HEK293 (cell line): ENCODE data around the gene LAMA2.

Source experiments
- CTCF ChIA-PET: fragments of 350-600 bp; formaldehyde crosslinking; extraction: SDS; loops from one replicate; lab custom pipeline; 2021; ENCODE audit warnings: antibody characterized with exemption; lab: Yijun Ruan, JAX
- POLR2A ChIA-PET: fragments of 300-600 bp; formaldehyde crosslinking; extraction: SDS; loops from one replicate; lab custom pipeline; 2020; ENCODE audit warnings: antibody characterized with exemption, inconsistent platforms; lab: Yijun Ruan, JAX
- H3K27ac ChIP-seq: fragments of 200-500 bp; sonication (Bioruptor generic); 2 replicates; pipeline ENCODE4 v1.5.1; 2014; ENCODE audit warnings: low read depth, low read length, control low read depth, inconsistent platforms; ENCODE audit errors: extremely low read depth
- H3K36me3 ChIP-seq, 2 experiments: fragments of 200-500 bp in 1 of 2; sonication (Bioruptor generic) in 1 of 2; 1 replicate in 1 of 2; 2 replicates in 1 of 2; pipeline ENCODE4 v1.5.1; 2014 to 2017; ENCODE audit warnings: inconsistent platforms in 2 of 2, low read length in 2 of 2; ENCODE audit not compliant: control insufficient read depth in 2 of 2, insufficient read depth in 1 of 2
- H3K4me1 ChIP-seq: fragments of 200-500 bp; sonication (Bioruptor generic); 2 replicates; pipeline ENCODE4 v1.5.1; 2014; ENCODE audit warnings: mild to moderate bottlenecking, low read length, inconsistent platforms; ENCODE audit not compliant: control insufficient read depth, insufficient read depth
- H3K4me3 ChIP-seq: 2 replicates; pipeline ENCODE4 v1.5.1; 2011; ENCODE audit warnings: low read depth, mild to moderate bottlenecking, control low read depth, low read length, moderate library complexity
- H3K9me3 ChIP-seq: fragments of 200-500 bp; sonication (Bioruptor generic); 2 replicates; pipeline ENCODE4 v1.5.1; 2014; ENCODE audit warnings: low read depth, low read length, inconsistent platforms; ENCODE audit not compliant: control insufficient read depth, insufficient read depth
- IKZF3 ChIP-seq: fragments of 450-650 bp; IDR thresholded peaks from 2 replicates; pipeline ENCODE4 v1.5.0; 2018; ENCODE audit warnings: missing biosample characterization, mild to moderate bottlenecking, missing genetic modification characterization, moderate library complexity
- SALL2 ChIP-seq: fragments of 450-650 bp; formaldehyde crosslinking; IDR thresholded peaks from 2 replicates; pipeline ENCODE4 v1.5.0; 2017; ENCODE audit warnings: missing biosample characterization, mild to moderate bottlenecking, missing genetic modification characterization, borderline replicate concordance
- SCRT2 ChIP-seq: fragments of 450-650 bp; formaldehyde crosslinking; IDR thresholded peaks from 2 replicates; pipeline ENCODE4 v1.5.1; 2016; ENCODE audit warnings: missing biosample characterization, missing genetic modification characterization
- TRIM28 ChIP-seq: IDR thresholded peaks from 2 replicates; pipeline ENCODE4 v1.6.1; 2011; ENCODE audit warnings: low read length, control low read depth, borderline replicate concordance
- ZBTB21 ChIP-seq: fragments of 450-650 bp; formaldehyde crosslinking; IDR thresholded peaks from 2 replicates; pipeline ENCODE4 v1.5.1; 2017; ENCODE audit warnings: missing biosample characterization, missing genetic modification characterization
- ZNF23 ChIP-seq: fragments of 450-650 bp; formaldehyde crosslinking; IDR thresholded peaks from 2 replicates; pipeline ENCODE4 v1.5.1; 2016; ENCODE audit warnings: missing biosample characterization, missing genetic modification characterization, borderline replicate concordance
- ZNF404 ChIP-seq: fragments of 450-650 bp; formaldehyde crosslinking; IDR thresholded peaks from 2 replicates; pipeline ENCODE4 v1.5.1; 2017; ENCODE audit warnings: missing biosample characterization, missing genetic modification characterization
- ZNF571 ChIP-seq: fragments of 450-650 bp; formaldehyde crosslinking; IDR thresholded peaks from 2 replicates; pipeline ENCODE4 v1.5.0; 2017; ENCODE audit warnings: missing biosample characterization, missing genetic modification characterization
- ZNF596 ChIP-seq: fragments of 450-650 bp; IDR thresholded peaks from 2 replicates; pipeline ENCODE4 v1.5.0; 2018; ENCODE audit warnings: missing biosample characterization, mild to moderate bottlenecking, missing genetic modification characterization, moderate library complexity
- ZNF610 ChIP-seq: fragments of 450-650 bp; formaldehyde crosslinking; IDR thresholded peaks from 2 replicates; pipeline ENCODE4 v1.5.1; 2016; ENCODE audit warnings: missing biosample characterization, missing genetic modification characterization, borderline replicate concordance
- ZNF658 ChIP-seq: fragments of 450-650 bp; formaldehyde crosslinking; IDR thresholded peaks from 2 replicates; pipeline ENCODE4; 2016; ENCODE audit warnings: missing biosample characterization, missing genetic modification characterization
- TF ChIP-seq, protein P1 (sequence below): fragments of 450-650 bp; formaldehyde crosslinking; IDR thresholded peaks from 2 replicates; pipeline ENCODE4 v1.5.1; 2016; ENCODE audit warnings: missing biosample characterization, missing genetic modification characterization
- TF ChIP-seq, protein P2 (sequence below): fragments of 450-650 bp; formaldehyde crosslinking; IDR thresholded peaks from 2 replicates; pipeline ENCODE4 v1.5.1; 2016; ENCODE audit warnings: missing biosample characterization, missing genetic modification characterization, borderline replicate concordance
- TF ChIP-seq, protein P3 (sequence below): fragments of 450-650 bp; formaldehyde crosslinking; IDR thresholded peaks from 2 replicates; pipeline ENCODE4 v1.5.1; 2017; ENCODE audit warnings: missing biosample characterization, missing genetic modification characterization
- TF ChIP-seq, protein P4 (sequence below): fragments of 450-650 bp; formaldehyde crosslinking; conservative IDR thresholded peaks from 2 replicates; pipeline ENCODE4 v1.5.1; 2016; ENCODE audit warnings: low read depth, missing biosample characterization, missing genetic modification characterization
- TF ChIP-seq, protein P5 (sequence below): fragments of 450-650 bp; formaldehyde crosslinking; IDR thresholded peaks from 2 replicates; pipeline ENCODE4 v1.5.1; 2016; ENCODE audit warnings: missing biosample characterization, missing genetic modification characterization, borderline replicate concordance

Gene LAMA2

GRCh38 chr6:129026601-129027000 lies 143.7 kb downstream of the LAMA2 start:
- Histone ChIP-seq H3K36me3 (no peaks in the 10 kb centered on the region), H3K4me1 (no peaks in the 10 kb centered on the region), H3K9me3 (no peaks in the 10 kb centered on the region), H3K27ac (no peak overlapping the region), H3K4me3 (no peak overlapping the region)
- ChIA-PET POLR2A (no interaction called here), CTCF (no interaction called here)
- TF ChIP-seq ZBTB21 (tag by site-specific recombination) (no peak), SCRT2 (tag by site-specific recombination) (no peak), ZNF596 (no peak), ZNF23 (tag by site-specific recombination) (no peak), ZNF610 (tag by site-specific recombination) (no peak), ZNF571 (tag by site-specific recombination) (no peak), IKZF3 (tag by site-specific recombination) (no peak), TRIM28 (no peak)
- TF ChIP-seq, protein P1, sequence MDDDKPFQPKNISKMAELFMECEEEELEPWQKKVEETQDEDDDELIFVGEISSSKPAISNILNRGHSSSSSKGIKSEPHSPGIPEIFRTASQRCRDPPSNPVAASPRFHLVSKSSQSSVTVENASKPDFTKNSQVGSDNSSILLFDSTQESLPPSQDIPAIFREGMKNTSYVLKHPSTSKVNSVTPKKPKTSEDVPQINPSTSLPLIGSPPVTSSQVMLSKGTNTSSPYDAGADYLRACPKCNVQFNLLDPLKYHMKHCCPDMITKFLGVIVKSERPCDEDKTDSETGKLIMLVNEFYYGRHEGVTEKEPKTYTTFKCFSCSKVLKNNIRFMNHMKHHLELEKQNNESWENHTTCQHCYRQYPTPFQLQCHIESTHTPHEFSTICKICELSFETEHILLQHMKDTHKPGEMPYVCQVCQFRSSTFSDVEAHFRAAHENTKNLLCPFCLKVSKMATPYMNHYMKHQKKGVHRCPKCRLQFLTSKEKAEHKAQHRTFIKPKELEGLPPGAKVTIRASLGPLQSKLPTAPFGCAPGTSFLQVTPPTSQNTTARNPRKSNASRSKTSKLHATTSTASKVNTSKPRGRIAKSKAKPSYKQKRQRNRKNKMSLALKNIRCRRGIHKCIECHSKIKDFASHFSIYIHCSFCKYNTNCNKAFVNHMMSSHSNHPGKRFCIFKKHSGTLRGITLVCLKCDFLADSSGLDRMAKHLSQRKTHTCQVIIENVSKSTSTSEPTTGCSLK (tag by site-specific recombination), result no peak
- TF ChIP-seq, protein P2, sequence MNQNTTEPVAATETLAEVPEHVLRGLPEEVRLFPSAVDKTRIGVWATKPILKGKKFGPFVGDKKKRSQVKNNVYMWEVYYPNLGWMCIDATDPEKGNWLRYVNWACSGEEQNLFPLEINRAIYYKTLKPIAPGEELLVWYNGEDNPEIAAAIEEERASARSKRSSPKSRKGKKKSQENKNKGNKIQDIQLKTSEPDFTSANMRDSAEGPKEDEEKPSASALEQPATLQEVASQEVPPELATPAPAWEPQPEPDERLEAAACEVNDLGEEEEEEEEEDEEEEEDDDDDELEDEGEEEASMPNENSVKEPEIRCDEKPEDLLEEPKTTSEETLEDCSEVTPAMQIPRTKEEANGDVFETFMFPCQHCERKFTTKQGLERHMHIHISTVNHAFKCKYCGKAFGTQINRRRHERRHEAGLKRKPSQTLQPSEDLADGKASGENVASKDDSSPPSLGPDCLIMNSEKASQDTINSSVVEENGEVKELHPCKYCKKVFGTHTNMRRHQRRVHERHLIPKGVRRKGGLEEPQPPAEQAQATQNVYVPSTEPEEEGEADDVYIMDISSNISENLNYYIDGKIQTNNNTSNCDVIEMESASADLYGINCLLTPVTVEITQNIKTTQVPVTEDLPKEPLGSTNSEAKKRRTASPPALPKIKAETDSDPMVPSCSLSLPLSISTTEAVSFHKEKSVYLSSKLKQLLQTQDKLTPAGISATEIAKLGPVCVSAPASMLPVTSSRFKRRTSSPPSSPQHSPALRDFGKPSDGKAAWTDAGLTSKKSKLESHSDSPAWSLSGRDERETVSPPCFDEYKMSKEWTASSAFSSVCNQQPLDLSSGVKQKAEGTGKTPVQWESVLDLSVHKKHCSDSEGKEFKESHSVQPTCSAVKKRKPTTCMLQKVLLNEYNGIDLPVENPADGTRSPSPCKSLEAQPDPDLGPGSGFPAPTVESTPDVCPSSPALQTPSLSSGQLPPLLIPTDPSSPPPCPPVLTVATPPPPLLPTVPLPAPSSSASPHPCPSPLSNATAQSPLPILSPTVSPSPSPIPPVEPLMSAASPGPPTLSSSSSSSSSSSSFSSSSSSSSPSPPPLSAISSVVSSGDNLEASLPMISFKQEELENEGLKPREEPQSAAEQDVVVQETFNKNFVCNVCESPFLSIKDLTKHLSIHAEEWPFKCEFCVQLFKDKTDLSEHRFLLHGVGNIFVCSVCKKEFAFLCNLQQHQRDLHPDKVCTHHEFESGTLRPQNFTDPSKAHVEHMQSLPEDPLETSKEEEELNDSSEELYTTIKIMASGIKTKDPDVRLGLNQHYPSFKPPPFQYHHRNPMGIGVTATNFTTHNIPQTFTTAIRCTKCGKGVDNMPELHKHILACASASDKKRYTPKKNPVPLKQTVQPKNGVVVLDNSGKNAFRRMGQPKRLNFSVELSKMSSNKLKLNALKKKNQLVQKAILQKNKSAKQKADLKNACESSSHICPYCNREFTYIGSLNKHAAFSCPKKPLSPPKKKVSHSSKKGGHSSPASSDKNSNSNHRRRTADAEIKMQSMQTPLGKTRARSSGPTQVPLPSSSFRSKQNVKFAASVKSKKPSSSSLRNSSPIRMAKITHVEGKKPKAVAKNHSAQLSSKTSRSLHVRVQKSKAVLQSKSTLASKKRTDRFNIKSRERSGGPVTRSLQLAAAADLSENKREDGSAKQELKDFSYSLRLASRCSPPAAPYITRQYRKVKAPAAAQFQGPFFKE (tag by site-specific recombination), result no peak
- TF ChIP-seq, protein P3, sequence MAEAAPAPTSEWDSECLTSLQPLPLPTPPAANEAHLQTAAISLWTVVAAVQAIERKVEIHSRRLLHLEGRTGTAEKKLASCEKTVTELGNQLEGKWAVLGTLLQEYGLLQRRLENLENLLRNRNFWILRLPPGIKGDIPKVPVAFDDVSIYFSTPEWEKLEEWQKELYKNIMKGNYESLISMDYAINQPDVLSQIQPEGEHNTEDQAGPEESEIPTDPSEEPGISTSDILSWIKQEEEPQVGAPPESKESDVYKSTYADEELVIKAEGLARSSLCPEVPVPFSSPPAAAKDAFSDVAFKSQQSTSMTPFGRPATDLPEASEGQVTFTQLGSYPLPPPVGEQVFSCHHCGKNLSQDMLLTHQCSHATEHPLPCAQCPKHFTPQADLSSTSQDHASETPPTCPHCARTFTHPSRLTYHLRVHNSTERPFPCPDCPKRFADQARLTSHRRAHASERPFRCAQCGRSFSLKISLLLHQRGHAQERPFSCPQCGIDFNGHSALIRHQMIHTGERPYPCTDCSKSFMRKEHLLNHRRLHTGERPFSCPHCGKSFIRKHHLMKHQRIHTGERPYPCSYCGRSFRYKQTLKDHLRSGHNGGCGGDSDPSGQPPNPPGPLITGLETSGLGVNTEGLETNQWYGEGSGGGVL (tag by site-specific recombination), result no peak

- no peak overlapping the region for H3K4me3 ChIP-seq
- ChIA-PET CTCF (interaction anchor here (0.7 kb wide), 2 partner anchors 342 to 420 kb away, joined by 3 to 4 read pairs; no protein-coding TSS in a partner anchor), POLR2A (no interaction called here)
- H3K36me3 ChIP-seq, result no peaks in the 10 kb centered on the region
- no peak overlapping the region for H3K27ac ChIP-seq
- TF ChIP-seq ZNF404 (no peak), ZNF658 (tag by site-specific recombination) (no peak), SALL2 (tag by site-specific recombination) (no peak)
- TF ChIP-seq, protein P4, sequence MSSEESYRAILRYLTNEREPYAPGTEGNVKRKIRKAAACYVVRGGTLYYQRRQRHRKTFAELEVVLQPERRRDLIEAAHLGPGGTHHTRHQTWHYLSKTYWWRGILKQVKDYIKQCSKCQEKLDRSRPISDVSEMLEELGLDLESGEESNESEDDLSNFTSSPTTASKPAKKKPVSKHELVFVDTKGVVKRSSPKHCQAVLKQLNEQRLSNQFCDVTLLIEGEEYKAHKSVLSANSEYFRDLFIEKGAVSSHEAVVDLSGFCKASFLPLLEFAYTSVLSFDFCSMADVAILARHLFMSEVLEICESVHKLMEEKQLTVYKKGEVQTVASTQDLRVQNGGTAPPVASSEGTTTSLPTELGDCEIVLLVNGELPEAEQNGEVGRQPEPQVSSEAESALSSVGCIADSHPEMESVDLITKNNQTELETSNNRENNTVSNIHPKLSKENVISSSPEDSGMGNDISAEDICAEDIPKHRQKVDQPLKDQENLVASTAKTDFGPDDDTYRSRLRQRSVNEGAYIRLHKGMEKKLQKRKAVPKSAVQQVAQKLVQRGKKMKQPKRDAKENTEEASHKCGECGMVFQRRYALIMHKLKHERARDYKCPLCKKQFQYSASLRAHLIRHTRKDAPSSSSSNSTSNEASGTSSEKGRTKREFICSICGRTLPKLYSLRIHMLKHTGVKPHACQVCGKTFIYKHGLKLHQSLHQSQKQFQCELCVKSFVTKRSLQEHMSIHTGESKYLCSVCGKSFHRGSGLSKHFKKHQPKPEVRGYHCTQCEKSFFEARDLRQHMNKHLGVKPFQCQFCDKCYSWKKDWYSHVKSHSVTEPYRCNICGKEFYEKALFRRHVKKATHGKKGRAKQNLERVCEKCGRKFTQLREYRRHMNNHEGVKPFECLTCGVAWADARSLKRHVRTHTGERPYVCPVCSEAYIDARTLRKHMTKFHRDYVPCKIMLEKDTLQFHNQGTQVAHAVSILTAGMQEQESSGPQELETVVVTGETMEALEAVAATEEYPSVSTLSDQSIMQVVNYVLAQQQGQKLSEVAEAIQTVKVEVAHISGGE, result no peak
- TF ChIP-seq, protein P5, sequence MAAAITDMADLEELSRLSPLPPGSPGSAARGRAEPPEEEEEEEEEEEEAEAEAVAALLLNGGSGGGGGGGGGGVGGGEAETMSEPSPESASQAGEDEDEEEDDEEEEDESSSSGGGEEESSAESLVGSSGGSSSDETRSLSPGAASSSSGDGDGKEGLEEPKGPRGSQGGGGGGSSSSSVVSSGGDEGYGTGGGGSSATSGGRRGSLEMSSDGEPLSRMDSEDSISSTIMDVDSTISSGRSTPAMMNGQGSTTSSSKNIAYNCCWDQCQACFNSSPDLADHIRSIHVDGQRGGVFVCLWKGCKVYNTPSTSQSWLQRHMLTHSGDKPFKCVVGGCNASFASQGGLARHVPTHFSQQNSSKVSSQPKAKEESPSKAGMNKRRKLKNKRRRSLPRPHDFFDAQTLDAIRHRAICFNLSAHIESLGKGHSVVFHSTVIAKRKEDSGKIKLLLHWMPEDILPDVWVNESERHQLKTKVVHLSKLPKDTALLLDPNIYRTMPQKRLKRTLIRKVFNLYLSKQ (tag by site-specific recombination), result no peak
- H3K4me1 ChIP-seq, result no peaks in the 10 kb centered on the region
- H3K9me3 ChIP-seq, result no peaks in the 10 kb centered on the region
These were observed 146.8 kb downstream of the LAMA2 start for GRCh38 chr6:129029778-129030177.
